GM21447 (cell line): ENCODE data around the gene KCNC4.

Source experiments
- ATAC-seq: cut with Tn5 transposase; IDR thresholded peaks from one replicate; pipeline ENCODE4 v1.9.1; 2021; ENCODE audit not compliant: unreplicated experiment

KCNC4 gene

GRCh38 chr1:110211496-110212168 is 1.5 kb downstream of the KCNC4 start:
- ATAC-seq = no peak

DNA sequence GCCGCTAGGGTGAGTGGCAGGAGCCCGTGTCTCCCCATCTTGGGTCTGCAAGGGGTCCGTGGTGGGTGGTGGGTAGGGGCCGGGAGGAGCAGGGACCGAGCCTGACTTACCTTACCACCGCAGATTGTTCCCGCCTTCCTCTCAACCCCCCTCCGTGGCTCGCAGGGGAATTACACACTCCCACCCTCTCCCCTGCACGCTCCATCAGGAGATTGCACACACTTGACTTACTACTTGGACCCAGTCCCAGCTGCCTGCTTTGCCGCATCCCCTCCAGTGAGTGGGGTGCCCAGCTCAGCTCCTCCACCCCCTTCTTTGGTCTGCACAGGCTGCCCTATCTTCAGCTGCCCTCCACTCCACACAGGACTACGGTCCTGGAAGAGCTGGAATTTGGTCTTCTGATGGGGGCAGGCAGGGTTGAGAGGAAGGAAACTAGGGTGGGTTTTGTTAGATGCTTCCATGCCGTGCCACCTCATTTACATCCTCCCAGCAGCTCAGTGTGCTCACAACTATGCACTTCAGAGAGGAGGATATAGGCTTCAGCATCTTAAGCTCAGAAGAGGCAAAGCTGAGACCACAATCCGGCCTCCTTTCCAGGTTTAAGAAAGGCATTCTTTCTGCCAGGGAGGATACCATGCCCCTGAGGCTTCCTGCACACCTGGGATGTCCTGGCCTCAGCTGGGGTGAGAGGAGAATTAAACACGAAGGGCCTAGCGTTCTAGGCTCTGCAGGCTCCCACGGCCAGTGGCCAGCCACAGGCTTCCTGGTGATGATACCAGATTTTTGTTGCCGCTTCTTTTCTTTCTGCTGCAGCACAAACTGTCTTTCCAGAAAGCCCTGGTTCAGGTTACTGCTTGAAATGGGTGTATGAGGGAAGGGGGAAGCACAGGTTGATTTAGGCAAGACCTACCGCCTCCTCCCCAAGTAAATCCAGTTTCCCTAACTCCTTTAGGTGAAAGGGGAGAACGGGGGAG is 2.3 kb downstream of the KCNC4 start:
- no peak for ATAC-seq

DNA sequence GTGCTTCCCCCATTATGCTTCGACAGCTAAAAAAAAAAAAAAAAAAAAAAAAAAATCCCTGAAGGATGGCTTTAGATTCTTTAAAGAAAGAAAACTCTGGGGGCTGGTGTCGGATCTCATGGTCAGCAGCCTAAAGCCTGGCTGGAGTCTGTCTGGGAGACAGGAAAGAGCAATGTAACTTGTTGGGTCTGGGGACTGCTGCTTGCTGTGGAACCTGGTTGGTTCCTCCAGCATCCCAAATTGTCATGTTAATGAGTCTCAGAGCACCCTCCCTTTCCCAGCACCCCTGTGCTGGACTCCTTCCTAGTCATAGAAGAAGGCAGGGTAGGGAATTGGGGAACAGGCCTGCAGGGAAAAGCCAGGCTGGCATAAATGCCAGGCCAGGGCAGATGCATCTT is 3.0 kb downstream of the KCNC4 start:
- no peak for ATAC-seq

DNA sequence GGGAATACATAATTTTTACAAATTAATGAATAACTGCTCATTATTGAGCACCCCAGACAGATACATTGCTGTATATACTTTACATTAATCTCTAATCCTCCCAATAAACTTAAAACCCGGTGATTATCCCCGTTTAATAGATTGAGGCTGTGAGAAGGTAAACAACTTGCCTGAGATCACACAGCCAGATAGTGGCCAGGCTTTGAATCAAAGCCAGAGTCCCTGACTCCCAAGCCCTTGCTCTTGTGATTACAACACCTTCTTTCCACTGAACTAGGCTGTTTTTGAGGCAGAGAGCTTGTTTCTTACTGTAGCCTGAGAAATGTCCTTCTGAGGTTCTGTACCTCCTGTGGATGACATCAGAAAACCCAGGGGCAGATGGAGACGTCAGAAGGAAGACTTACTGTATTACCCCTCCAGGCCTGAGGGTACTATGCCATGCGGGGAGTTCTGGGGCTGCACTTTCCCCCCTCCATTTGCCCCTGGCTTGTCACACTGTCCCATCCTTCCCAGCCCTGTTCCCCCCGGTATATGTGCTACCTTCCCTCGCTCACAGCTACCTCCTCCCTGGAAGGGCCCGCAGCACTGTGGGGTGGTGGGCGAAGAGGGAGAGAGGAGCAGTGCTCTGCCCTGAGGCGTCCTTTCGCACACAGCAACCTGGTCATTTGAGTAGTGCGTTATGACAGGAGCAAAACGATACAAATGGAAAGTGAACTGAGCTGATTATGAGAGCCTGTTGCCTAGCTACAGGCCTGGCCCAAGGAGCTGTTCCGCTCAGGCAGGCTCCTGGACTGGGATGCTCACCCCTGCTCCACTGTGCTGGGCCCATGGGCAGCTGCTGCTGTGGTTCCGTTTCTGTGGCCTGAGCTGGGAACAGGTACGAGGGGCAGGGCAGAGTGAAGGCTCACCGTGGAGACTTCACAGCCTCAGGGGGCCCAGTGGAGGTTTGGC is 4.6 kb downstream of the KCNC4 start:
- no peak for ATAC-seq

DNA sequence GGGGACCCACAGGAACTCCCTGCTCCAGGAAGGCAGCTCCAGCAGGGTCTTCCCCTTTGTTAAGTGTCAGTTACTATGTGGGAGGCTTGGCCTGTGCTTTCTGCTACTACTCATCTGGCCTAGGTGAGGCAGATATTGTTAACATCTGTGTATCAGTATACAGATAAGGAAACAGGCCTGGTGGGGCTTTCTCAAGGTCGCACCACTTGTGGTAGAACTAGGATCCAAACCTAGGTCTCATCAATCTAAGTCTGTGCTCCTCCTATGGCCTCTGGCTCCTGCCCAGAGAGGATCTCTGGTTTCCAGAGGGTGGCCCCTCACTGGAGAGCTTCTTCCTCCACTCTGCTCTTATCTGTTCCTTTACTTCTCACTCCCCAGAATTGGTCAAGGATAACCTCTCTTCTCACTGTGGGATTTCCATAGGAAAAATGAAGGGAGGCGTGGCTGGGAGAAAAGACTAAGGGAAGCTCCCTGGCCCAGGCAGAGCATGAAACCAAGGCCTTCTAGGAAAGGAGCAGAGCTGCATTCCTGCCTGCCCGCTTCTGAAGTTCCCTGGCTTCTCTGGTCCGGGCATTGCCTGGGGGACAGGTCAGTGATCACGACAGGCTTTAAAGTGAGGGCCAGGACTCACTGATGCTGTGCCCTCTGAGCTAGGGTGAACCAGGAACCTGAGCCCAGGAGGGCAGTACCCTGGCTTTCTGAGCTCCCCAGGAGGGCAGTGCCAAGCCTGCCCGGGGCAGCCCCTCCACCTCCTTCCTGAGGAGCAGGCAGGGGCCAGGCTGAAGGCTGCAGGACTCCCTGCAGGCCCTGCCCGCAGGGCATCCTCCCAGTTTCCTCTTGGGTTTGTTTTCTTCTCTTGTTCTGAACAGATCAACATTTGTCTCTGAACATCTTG is 5.8 kb downstream of the KCNC4 start:
- no peak for ATAC-seq

GRCh38 chr1:110216844-110217444 is 6.8 kb downstream of the KCNC4 start:
- ATAC-seq = no peak

DNA sequence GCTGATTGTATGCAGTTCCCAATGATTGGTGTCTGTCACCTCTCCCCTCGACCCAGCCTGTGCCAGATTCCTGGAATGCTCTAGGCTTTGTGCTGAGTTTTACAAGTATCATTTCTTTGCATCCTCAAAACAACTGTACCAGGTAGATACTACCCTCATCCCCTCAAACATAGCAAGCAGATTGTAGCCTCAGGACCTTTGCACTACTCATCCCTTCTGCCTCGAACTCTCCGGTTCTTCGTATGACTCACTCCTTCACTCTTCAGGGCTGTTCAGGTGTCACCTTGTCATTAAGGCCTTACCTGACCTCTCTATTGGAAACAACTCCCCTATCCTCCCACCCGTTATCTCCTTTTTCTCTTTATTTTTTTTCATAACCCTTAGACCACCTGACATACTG is 8.0 kb downstream of the KCNC4 start:
- no peak for ATAC-seq

- no peak for ATAC-seq
Observed at GRCh38 chr1:110218739-110219138, 8.6 kb downstream of the KCNC4 start.

GRCh38 chr1:110220324-110220723 is 10.2 kb downstream of the KCNC4 start:
- ATAC-seq = no peak

DNA sequence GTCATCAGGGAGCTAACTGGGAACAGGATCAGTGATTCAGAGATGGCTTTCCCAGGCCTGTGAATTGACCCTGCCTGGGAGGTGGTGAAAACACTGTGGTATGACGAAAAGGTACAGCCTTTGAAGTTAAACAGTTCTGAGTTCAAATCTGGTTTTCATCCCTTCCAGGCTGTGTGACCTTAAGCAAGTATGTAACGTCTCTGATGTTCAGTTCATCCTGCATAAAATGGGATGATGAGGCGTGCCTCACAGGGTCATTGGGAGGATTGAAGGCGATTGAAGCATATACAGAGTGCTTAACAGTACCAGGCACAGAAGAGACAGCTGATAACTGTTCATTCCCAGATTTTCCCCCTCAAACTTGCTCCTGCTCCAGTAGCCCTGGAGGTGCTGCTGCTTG is 11.0 kb downstream of the KCNC4 start:
- no peak for ATAC-seq

DNA sequence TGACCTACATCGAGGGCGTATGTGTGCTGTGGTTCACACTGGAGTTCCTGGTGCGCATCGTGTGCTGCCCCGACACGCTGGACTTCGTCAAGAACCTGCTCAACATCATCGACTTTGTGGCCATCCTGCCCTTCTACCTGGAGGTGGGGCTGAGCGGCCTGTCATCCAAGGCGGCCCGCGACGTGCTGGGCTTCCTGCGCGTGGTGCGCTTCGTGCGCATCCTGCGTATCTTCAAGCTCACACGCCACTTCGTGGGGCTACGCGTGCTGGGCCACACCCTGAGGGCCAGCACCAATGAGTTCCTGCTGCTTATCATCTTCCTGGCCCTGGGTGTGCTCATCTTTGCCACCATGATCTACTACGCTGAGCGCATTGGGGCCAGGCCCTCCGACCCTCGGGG is 13.0 kb downstream of the KCNC4 start:
- no peak for ATAC-seq

DNA sequence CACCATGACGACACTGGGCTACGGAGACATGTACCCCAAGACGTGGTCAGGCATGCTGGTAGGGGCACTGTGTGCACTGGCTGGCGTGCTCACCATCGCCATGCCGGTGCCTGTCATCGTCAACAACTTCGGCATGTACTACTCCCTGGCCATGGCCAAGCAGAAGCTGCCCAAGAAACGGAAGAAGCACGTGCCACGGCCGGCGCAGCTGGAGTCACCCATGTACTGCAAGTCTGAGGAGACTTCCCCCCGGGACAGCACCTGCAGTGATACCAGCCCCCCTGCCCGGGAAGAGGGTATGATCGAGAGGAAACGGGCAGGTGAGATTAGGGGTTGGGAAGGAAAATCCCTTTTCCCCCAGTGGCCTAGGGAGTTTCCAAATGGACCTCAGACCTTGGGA is 13.5 kb downstream of the KCNC4 start:
- ATAC-seq = no peak

GRCh38 chr1:110224240-110224995 is 14.3 kb downstream of the KCNC4 start:
- no peak for ATAC-seq

GRCh38 chr1:110225212-110225611 is 15.1 kb downstream of the KCNC4 start:
- ATAC-seq = no peak

DNA sequence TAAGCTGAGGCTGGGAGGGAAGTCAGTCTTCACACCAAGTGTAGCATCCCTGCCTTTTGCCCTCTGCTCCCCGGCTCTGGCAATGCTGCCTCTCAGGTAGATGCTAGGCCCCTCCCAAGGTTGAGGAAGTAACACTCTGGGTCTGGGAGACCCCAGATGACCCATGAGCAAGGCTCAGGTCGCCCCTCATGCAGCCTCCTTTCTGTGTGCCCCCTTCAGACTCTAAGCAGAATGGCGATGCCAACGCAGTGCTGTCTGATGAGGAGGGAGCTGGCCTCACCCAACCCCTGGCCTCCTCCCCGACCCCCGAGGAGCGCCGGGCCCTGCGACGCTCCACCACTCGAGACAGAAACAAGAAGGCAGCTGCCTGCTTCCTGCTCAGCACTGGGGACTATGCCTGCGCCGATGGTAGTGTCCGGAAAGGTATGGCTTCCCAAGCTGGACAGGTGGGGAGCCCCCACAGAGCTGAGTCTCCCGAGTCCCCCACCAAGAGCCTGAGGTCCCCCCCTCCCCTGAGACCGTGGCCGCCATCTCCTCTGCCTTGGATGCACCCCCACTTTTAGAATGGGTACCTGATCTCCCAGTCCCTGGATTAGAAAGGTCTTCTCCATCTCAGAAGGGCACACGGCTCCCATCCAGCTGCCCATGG is 15.8 kb downstream of the KCNC4 start:
- no peak for ATAC-seq

DNA sequence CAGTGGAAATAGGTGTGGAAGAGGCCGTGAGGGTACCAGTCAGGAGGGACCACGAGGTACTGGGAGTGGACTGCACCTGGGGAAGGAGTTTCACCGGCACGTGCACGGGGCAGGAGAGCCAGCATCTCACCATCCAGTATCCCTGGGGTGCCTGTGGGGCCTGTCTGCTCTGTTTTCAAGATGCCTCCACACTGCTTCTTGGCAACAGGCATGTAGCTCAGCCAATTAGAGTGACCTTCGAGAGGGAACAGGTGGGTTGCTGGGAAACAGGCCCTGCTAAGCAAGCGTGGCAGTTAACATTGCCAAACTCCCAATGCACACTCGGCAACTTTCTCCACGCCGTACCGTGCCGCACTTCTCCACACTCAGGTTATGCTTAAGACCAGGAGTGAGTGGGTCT is 17.7 kb downstream of the KCNC4 start:
- ATAC-seq = no peak

DNA sequence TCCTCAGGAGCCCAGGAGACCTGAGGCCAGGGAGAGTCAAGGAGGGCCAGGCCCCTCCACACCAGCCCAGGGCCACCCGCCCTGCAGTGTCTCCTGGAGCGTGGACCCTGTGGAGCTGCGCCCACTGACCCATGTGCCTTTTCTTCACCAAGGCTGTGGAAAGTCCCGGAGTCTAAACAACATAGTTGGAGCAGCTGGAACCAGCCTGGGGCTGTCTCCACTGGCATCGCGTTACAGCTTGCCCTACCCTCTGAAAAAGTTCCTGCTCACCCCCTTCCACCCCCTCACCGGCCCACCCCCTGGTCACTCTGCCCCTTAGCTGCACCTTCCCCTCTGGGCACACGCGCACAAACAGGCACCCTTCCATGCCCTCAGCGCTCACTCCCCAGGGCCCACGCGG is 18.3 kb downstream of the KCNC4 start:
- no peak for ATAC-seq

GRCh38 chr1:110228869-110229268 is 18.8 kb downstream of the KCNC4 start:
- no peak for ATAC-seq
